HG03025 (cell line): Measurements from ENCODE around the gene MFAP2.
"Not testable (repeated sequence)": the region's sequence is repeated elsewhere in the genome, so short reads cannot be mapped to it uniquely, and the experiment has no call there.

ENCODE experiments used
- ATAC-seq: cut with Tn5 transposase; IDR thresholded peaks from one replicate; pipeline ENCODE4 v1.9.1; 2021; ENCODE audit warnings: mild to moderate bottlenecking, moderate library complexity; ENCODE audit not compliant: unreplicated experiment, low FRiP score

MFAP2 gene

DNA sequence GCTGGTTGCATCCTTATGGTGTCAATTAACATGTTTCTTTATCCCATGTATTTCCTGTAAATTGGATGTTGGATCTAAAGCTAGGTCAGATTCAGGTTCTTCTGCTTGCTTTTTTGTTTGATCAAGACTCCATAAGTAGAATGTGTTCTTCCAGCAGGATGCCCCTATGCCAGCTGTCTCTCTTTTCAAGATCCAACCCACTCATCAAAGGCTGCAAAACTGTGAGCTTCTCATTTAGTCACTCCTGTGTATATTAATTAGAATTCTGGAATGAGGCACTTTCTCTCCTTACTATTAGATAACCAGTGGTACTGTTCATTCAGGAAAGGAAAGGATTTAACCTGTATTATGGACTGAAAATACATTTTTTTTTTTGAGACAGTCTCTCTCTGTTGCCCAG, 46.5 kb downstream of the MFAP2 start:
- ATAC-seq: not testable (repeated sequence)

DNA sequence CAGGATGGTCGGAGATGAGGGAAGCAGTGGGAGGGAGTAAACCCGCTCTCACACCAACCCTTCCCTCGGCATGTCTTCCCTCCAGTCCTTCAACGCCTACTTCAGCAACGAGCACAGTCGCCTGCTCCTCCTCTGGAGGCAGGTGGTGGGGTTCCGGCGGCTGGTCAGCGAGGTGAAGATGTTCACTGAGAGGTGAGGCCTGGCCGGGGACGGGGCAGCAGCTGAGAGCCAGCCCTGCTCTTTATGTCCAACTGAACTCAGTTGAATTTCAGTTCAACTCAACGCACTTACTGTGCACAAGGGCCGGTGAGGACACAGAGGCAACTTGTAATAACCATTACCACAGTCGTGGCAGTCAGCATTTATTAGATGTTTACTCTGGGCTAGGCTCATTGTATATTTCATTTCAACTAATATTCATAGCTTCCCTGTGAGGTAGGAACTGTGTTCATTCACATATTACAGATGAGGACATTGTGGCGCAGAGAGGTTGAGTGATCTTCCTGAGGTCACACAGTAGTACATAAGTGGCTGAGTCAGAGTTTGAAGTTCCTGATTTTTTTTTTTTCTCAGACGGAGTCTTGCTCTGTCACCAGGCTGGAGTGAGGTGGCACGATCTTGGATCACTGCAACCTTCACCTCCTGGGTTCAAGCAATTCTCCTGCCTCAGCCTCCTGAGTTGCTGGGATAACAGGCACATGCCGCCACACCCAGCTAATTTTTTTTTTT, 49.0 kb downstream of the MFAP2 start:
- ATAC-seq: not testable (repeated sequence)

DNA sequence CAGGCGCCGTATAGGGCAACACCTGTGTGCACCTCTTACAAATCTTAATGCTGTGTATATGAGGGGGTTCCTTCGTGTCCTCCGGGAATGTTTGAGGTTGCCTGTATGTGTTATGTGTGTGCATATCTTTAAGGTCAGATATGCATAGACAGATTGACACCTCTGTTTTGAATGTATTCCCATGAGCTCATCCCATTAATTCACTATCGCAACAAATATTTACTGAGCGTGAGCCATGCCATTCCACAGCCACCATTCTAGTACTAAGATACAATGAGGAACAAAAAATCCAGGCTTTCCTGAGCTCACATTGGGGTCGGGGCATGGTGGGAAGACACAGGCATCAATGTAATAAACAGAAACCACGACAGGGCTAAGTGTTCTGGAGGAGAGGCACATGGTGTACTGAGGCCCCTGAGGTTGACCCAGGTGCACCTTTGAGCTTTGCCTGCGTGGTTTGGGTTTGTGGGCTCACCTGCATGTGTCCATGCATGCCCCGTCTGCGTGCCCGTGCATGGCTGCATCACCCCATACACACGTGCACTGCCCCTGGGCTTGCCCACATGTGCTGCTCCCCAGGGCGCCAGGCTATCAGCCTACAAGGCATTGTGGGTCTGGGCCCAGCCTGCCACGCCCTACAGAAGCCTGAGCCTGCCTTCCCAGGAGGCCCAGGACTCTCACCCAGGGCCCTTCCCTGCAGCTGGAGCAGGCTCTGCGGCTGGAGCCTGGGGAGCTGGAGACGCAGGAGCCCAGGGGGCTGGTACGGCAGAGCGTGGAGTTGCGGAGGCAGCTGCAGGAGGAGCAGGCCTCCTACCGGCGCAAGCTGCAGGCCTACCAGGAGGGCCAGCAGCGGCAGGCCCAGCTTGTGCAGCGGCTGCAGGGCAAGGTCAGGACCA, 51.0 kb downstream of the MFAP2 start:
- not testable (repeated sequence) for ATAC-seq

DNA sequence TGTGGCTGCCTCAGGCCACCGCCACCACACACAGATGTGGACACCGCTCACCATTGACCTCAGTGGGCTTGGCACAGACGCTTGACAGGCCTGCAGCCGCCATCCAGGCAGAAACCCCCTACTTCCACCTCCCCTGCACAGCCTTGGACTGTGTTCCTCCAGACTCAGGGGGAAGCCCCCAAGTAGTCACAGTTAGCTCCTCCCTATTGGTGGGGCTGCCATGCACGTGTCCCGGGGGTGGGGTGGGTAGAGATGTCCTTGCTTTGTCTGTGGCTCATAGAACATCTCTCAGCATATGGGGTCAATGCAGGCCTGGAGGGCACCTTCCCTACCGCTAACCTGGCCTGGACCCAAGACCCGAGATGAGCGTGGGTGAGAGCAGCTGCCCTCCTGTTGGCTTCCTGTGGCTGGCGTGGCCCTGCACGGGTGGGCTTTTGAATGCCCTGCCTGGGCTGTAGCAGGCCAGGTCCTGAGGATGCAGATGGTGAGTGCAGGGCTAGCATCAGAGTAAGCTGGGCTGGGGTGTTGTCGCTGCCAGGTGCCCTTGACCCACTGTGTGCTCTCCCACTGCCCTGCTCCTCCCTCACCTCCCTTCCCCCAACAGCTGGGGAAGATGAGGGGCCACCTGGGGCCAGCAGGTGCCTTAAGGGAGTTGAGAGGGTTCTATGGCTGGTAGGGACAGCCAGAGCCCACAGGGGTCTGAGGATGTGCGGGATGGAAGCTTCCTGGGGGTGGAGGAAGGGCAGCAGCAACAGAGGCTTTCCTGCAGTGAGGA, 52.5 kb downstream of the MFAP2 start:
- ATAC-seq: no peak

DNA sequence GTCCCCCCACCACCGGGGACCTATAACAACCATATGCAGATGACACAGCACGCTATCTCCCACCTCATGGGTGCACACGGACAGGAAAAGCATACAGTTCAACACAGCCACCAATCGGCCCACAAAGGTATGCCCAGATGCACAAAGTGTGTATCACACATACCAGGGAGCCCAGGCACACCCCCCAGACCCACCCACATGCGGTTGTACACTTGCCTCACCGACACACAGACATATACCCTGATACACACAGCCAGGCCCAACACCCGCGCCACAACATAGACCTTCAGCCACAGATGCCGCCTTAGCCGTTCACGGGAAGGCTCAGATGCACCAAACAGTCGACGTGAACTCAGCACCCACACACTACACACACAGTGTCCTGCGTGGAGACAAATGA, 53.2 kb downstream of the MFAP2 start:
- ATAC-seq: no peak

DNA sequence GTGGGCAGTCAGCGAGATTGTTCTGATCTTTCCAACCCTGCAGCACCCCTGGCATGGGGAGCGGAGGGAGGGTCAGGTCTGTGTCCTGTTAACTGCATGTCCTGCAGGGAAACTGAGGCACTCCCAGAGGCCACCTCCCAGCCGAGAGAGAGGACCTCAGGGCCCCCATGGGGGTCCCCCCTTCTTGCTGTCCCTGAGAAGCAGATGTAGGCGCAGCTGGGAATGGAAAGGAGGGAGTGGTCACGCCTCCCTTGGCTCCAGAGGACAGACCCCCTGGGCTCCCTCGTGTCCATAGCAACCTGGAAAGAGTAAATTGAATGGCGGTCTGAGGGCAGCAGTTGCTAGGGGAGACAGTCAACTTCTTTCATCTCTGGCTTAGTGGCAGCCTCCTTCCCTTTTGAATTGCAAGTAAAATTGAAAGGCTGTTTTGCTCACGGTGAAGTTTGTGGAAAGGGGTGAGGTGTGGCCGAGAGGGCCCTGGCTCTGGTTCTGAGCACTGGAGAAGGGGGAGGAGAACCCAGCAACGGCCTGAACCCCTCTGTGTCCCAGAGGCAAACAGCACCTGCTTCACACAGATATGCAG, 53.8 kb downstream of the MFAP2 start:
- no peak for ATAC-seq

DNA sequence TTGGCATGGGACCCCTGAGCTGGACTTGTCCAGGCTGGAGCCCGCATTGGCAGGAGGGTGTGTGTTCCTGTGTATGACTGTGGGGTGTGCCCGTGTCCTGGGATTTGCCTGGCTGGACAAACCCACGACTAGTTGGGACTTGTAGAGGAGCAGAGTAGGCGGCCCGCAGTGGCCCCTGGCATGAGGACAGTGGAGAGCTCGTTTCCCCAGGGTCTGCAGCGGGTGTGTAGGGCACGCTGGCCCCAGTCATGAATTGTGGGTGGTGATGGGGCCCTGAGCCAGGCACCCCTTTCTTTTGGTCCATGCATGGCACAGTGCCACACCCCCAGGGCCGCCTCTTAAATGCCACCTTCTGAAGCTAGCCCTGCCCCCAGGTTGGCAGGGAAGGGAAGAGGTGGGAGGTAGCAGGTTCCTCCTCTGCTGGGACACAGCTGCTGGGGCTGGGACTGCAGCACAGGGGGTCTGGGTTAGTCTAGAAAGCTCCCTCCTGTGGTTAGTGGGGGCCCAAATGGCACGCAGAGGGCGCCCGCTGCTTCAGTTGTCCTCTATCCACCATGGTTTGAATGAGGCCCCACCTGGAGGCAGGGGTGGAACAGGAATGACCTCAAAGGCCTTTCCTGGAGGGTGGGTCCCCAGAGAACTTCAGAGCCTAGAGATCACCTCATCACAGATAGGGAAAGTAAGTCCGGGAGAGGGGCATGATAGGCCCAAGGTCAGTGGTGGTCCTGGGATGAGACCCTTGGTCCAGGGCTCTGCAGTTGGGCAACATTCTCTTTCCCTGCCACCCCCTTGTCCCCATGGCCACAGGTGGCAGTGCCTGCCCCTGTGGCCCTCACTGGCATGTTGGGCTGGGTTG, 54.6 kb downstream of the MFAP2 start:
- no peak for ATAC-seq

DNA sequence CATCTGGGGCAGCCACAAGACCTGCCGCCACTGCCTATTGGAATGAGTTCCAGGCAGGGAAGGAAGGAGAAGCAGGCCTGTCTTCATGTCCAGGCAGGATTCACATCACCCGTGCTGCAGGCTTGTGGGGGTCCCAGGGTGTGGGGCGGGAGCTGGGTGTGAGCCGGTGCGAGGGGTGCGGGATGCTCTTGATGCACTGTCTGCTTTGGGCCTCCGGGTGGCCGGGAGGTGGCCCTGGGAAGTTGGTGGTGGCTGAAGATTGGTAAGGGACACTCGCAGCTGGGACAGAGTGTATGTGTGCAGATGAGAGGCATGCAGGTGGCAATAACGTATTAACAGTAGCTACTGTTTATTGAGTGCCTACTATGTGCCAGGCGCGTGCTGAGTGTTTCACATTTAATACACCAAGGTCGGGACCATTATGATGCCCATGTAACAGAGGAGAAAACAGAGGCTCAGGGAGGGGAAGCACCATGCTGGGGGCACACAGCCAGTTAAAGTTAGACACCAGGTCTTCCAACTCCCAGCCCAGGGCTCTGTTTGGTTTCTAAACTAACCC, 55.4 kb downstream of the MFAP2 start:
- no peak for ATAC-seq
